Gastroesophageal sphincter (tissue), 3 donors: ENCODE measurements around the gene SLC6A12.

Experiments
- EP300 ChIP-seq: sonication (generic); formaldehyde crosslinking; IDR thresholded peaks from one replicate; pipeline ENCODE4 v1.6.1; 2017; ENCODE audit warnings: antibody characterized with exemption, mild to moderate bottlenecking
- POLR2A ChIP-seq, 2 donors: fragments of 450-650 bp; IDR thresholded peaks; one replicate each; pipeline ENCODE4 v1.6.1; 2017; ENCODE audit warnings: antibody characterized with exemption in 2 of 2, mild to moderate bottlenecking in 2 of 2, moderate library complexity in 1 of 2
- TF ChIP-seq, protein P1 (sequence below), 4 experiments: fragments of 200-600 bp in 2 of 4; fragments of 450-650 bp in 2 of 4; sonication (generic) in 1 of 4; IDR thresholded peaks; one replicate each; pipeline ENCODE4 v1.5.1; 2017 to 2019; ENCODE audit warnings: antibody characterized with exemption in 4 of 4, mild to moderate bottlenecking in 2 of 4, moderate library complexity in 2 of 4

DNA sequence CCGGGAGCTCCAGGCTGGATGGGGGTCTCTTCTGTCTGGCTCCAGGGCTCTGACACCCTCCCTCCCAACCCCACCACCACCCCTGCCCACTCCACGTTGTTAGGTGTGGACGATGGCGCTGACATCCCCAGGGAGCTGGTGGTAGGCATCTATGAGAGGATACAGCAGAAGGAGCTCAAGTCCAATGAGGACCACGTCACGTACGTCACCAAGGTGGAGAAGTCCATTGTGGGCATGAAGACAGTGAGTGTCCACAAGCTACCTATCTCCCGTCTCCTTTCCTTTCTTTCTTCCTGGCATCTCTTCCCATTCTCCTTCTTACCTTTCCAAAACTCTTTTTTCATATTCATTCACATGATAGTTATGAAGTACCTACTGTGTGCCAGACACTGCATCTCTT lies 52.1 kb downstream of the SLC6A12 start:
- TF ChIP-seq POLR2A (IDR thresholded peaks at IDR 0.05) (no peak), EP300 (no peak)
- TF ChIP-seq, protein P1, sequence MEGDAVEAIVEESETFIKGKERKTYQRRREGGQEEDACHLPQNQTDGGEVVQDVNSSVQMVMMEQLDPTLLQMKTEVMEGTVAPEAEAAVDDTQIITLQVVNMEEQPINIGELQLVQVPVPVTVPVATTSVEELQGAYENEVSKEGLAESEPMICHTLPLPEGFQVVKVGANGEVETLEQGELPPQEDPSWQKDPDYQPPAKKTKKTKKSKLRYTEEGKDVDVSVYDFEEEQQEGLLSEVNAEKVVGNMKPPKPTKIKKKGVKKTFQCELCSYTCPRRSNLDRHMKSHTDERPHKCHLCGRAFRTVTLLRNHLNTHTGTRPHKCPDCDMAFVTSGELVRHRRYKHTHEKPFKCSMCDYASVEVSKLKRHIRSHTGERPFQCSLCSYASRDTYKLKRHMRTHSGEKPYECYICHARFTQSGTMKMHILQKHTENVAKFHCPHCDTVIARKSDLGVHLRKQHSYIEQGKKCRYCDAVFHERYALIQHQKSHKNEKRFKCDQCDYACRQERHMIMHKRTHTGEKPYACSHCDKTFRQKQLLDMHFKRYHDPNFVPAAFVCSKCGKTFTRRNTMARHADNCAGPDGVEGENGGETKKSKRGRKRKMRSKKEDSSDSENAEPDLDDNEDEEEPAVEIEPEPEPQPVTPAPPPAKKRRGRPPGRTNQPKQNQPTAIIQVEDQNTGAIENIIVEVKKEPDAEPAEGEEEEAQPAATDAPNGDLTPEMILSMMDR (IDR thresholded peaks at IDR 0.05) = no peak
